Fibroblast of lung (primary cell): ENCODE results near the gene ACTMAP. TPM values are rescaled to one million over a fixed set of nuclear protein-coding genes. Genes with fewer than 3 reads are reported as not detected.

Experiments used
- DNase-seq, 2 donors: peaks; one replicate each; pipeline versions ENCODE4 v3.0.0 to v3.0.0-alpha.2; 2010; ENCODE audit warnings: low read depth in 2 of 2
- H2AFZ ChIP-seq: 2 replicates; pipeline ENCODE4 v1.5.1; 2012; ENCODE audit warnings: low read length, control low read depth, inconsistent platforms
- H3K27ac ChIP-seq: 2 replicates; pipeline ENCODE4 v1.5.1; 2011; ENCODE audit warnings: low read length, control low read depth; ENCODE audit not compliant: insufficient read depth
- H3K27me3 ChIP-seq: 2 replicates; pipeline ENCODE4 v1.5.1; 2011; ENCODE audit warnings: mild to moderate bottlenecking, low read length; ENCODE audit not compliant: control insufficient read depth, insufficient read depth
- H3K36me3 ChIP-seq: 2 replicates; pipeline ENCODE4 v1.5.1; 2011; ENCODE audit warnings: low read length; ENCODE audit not compliant: control insufficient read depth, insufficient read depth
- H3K4me1 ChIP-seq: 2 replicates; pipeline ENCODE4 v1.5.1; 2011; ENCODE audit warnings: low read length; ENCODE audit not compliant: control insufficient read depth, insufficient read depth; ENCODE audit errors: extremely low read depth
- H3K4me2 ChIP-seq: 2 replicates; pipeline ENCODE4 v1.5.1; 2011; ENCODE audit warnings: low read length, control low read depth; ENCODE audit not compliant: insufficient read depth; ENCODE audit errors: extremely low read depth
- H3K4me3 ChIP-seq, 4 experiments: fragments of 200-600 bp in 1 of 4; sonication (generic) in 1 of 4; replicated peaks in 1 of 4; 2 replicates each; pipeline ENCODE4 v1.5.1; 2011 to 2016; ENCODE audit warnings: low read length in 4 of 4, low read depth in 3 of 4, mild to moderate bottlenecking in 3 of 4, control low read depth in 2 of 4, inconsistent platforms in 1 of 4, mixed read lengths in 1 of 4; ENCODE audit not compliant: insufficient read depth in 1 of 4; ENCODE audit errors: control extremely low read depth in 1 of 4
- H3K79me2 ChIP-seq: 2 replicates; pipeline ENCODE4 v1.5.1; 2012; ENCODE audit warnings: mild to moderate bottlenecking, low read length, inconsistent platforms; ENCODE audit not compliant: control insufficient read depth, insufficient read depth
- H3K9ac ChIP-seq: 2 replicates; pipeline ENCODE4 v1.5.1; 2011; ENCODE audit warnings: mild to moderate bottlenecking, low read length, control low read depth; ENCODE audit not compliant: insufficient read depth
- H3K9me3 ChIP-seq: 2 replicates; pipeline ENCODE4 v1.5.1; 2012; ENCODE audit warnings: low read depth, low read length; ENCODE audit not compliant: control insufficient read depth, insufficient read depth
- H4K20me1 ChIP-seq: 2 replicates; pipeline ENCODE4 v1.5.1; 2011; ENCODE audit warnings: low read length; ENCODE audit not compliant: control insufficient read depth, insufficient read depth; ENCODE audit errors: extremely low read depth
- CTCF ChIP-seq, 2 donors: IDR thresholded peaks in 1 of 2; conservative IDR thresholded peaks in 1 of 2; 1 replicate in 1 of 2; 2 replicates in 1 of 2; pipeline ENCODE4 v1.5.1; 2011 to 2012; ENCODE audit warnings: low read length in 2 of 2, control low read depth in 1 of 2, inconsistent platforms in 1 of 2, low read depth in 1 of 2, mild to moderate bottlenecking in 1 of 2
- EZH2 ChIP-seq: IDR thresholded peaks from 2 replicates; pipeline ENCODE4 v1.5.1; 2012; ENCODE audit warnings: low read length, control low read depth, mild to moderate bottlenecking; ENCODE audit errors: missing control alignments
- polyA plus RNA-seq, 2 donors: library from polyadenylated mRNA; depleted of rRNA in 1 of 2; stranded (reverse) in 1 of 2; unstranded in 1 of 2; fragments of >200 nt; gene quantifications; 2 replicates each; pipeline ENCODE4 v1.2.1, GENCODE V29; 2011 to 2012; ENCODE audit warnings: missing spikeins in 1 of 2
- total RNA-seq: library from RNA; depleted of rRNA; stranded (reverse); fragments of >200 nt; gene quantifications from 2 replicates; pipeline ENCODE4 v1.2.1, GENCODE V29; 2014

The ACTMAP gene
- total and polyA plus RNA-seq, 2 donors (not counting 1 experiment from before 2014, with no cell fraction given), result 1.8 to 2.2 TPM

- H3K27ac ChIP-seq, result no peak overlapping the region
- H3K4me3 ChIP-seq, result no peak overlapping the region
- no peak overlapping the region for H3K4me2 ChIP-seq
- TF ChIP-seq CTCF (conservative IDR thresholded peaks at IDR 0.05 in 1 of 2, IDR thresholded peaks at IDR 0.05 in 1 of 2; ENCODE audit: low read depth in 1 of 2, low read length in 2 of 2) (no peak), EZH2 (no peak)
- H4K20me1 ChIP-seq, result no peaks in the 10 kb centered on the region
- H2AFZ ChIP-seq, result no peak overlapping the region
- no peaks in the 10 kb centered on the region for H3K27me3 ChIP-seq
- H3K79me2 ChIP-seq, result no peaks in the 10 kb centered on the region
- H3K9ac ChIP-seq, result no peak overlapping the region
- H3K36me3 ChIP-seq, result peaks cover 3% of the 10 kb centered on the region
- no peaks in the 10 kb centered on the region for H3K9me3 ChIP-seq
- DNase-seq, result no peak
- H3K4me1 ChIP-seq, result peaks cover 5% of the 10 kb centered on the region
These were observed 33.4 kb upstream of the ACTMAP start for GRCh38 chr19:40783711-40784110.

GRCh38 chr19:40781140-40781539, 30.9 kb upstream of the ACTMAP start:
- H3K27me3 ChIP-seq, result no peaks in the 10 kb centered on the region
- no peak overlapping the region for H2AFZ ChIP-seq
- no peak overlapping the region for H3K4me2 ChIP-seq
- H3K36me3 ChIP-seq, result peaks cover 1% of the 10 kb centered on the region
- DNase-seq, result no peak
- TF ChIP-seq EZH2, result no peak
- no peak for TF ChIP-seq CTCF (conservative IDR thresholded peaks at IDR 0.05 in 1 of 2, IDR thresholded peaks at IDR 0.05 in 1 of 2; ENCODE audit: low read depth in 1 of 2, low read length in 2 of 2)
- H3K27ac ChIP-seq, result no peak overlapping the region
- H3K4me1 ChIP-seq, result peaks cover 11% of the 10 kb centered on the region
- no peaks in the 10 kb centered on the region for H4K20me1 ChIP-seq
- no peaks in the 10 kb centered on the region for H3K9me3 ChIP-seq
- no peak overlapping the region for H3K4me3 ChIP-seq
- no peaks in the 10 kb centered on the region for H3K79me2 ChIP-seq
- no peak overlapping the region for H3K9ac ChIP-seq

GRCh38 chr19:40780582-40780981, 30.3 kb upstream of the ACTMAP start:
- H3K27ac ChIP-seq, result no peak overlapping the region
- no peak overlapping the region for H3K9ac ChIP-seq
- H3K36me3 ChIP-seq, result peaks cover 1% of the 10 kb centered on the region
- peaks cover 11% of the 10 kb centered on the region for H3K4me1 ChIP-seq
- H3K27me3 ChIP-seq, result no peaks in the 10 kb centered on the region
- H3K4me2 ChIP-seq, result no peak overlapping the region
- no peaks in the 10 kb centered on the region for H4K20me1 ChIP-seq
- H3K9me3 ChIP-seq, result no peaks in the 10 kb centered on the region
- TF ChIP-seq CTCF (conservative IDR thresholded peaks at IDR 0.05 in 1 of 2, IDR thresholded peaks at IDR 0.05 in 1 of 2; ENCODE audit: low read depth in 1 of 2, low read length in 2 of 2) (no peak), EZH2 (no peak)
- DNase-seq, result no peak
- H2AFZ ChIP-seq, result no peak overlapping the region
- H3K79me2 ChIP-seq, result no peaks in the 10 kb centered on the region
- no peak overlapping the region for H3K4me3 ChIP-seq
